PC-9 (cell line): Measurements from ENCODE around the gene RUSF1. TPM values are rescaled to one million over a fixed set of nuclear protein-coding genes. Genes with fewer than 3 reads are reported as not detected.

ENCODE experiments used
- BruUV-seq: library from RNA; stranded (reverse); fragments of 400-500 nt; replicated peaks from 2 replicates; lab custom pipeline; 2021; lab: Mats Ljungman, UMichigan
- CTCF ChIA-PET: fragments of 300-600 bp; sonication (Branson Sonifier 250); formaldehyde crosslinking; loops from one replicate; lab custom pipeline; 2022; ENCODE audit warnings: antibody characterized with exemption; lab: Charles Lee
- POLR2A ChIA-PET: fragments of 300-600 bp; sonication (Branson Sonifier 250); formaldehyde crosslinking; loops from one replicate; lab custom pipeline; 2022; ENCODE audit warnings: antibody characterized with exemption; ENCODE audit not compliant: unreplicated experiment; lab: Charles Lee
- DNase-seq, 2 experiments: peaks; one replicate each; pipeline versions ENCODE4 v3.0.0 to v3.0.0-alpha.2; 2015 to 2022; ENCODE audit warnings: mixed read lengths in 1 of 2
- H2AFZ ChIP-seq: fragments of 200-600 bp; sonication (generic); 2 replicates; pipeline ENCODE4 v1.8.1; 2017; ENCODE audit warnings: antibody characterized with exemption
- H3F3A ChIP-seq: fragments of 200-600 bp; sonication (generic); 2 replicates; pipeline ENCODE4 v1.8.1; 2017; ENCODE audit warnings: antibody characterized with exemption, mild to moderate bottlenecking, low read depth; ENCODE audit not compliant: insufficient read depth
- H3K27ac ChIP-seq: fragments of 200-600 bp; sonication (generic); 2 replicates; pipeline ENCODE4 v1.6.1; 2016; ENCODE audit warnings: mixed run types
- H3K27me3 ChIP-seq: fragments of 200-600 bp; sonication (generic); 2 replicates; pipeline ENCODE4 v1.6.1; 2016; ENCODE audit warnings: low read depth, mixed run types; ENCODE audit not compliant: insufficient read depth
- H3K36me3 ChIP-seq: fragments of 200-600 bp; sonication (generic); 2 replicates; pipeline ENCODE4 v1.6.1; 2016; ENCODE audit warnings: low read depth, mixed run types
- H3K4me1 ChIP-seq: fragments of 200-600 bp; sonication (generic); replicated peaks from 2 replicates; pipeline ENCODE4 v1.6.1; 2016; ENCODE audit warnings: mixed run types; ENCODE audit not compliant: insufficient read depth
- H3K4me2 ChIP-seq: fragments of 200-600 bp; sonication (generic); 2 replicates; pipeline ENCODE4 v1.6.1; 2017; ENCODE audit warnings: mixed run types
- H3K4me3 ChIP-seq: fragments of 200-600 bp; sonication (generic); 2 replicates; pipeline ENCODE4 v1.6.1; 2016; ENCODE audit warnings: mixed run types
- H3K79me2 ChIP-seq: fragments of 200-600 bp; sonication (generic); 2 replicates; pipeline ENCODE4 v1.6.1; 2017; ENCODE audit warnings: low read depth, mixed run types
- H3K9me2 ChIP-seq: fragments of 200-600 bp; sonication (generic); 2 replicates; pipeline ENCODE4 v1.8.1; 2017; ENCODE audit warnings: mild to moderate bottlenecking; ENCODE audit not compliant: insufficient read depth
- H3K9me3 ChIP-seq: fragments of 200-600 bp; sonication (generic); 2 replicates; pipeline ENCODE4 v1.8.1; 2016; ENCODE audit warnings: low read depth; ENCODE audit not compliant: insufficient read depth
- H4K20me1 ChIP-seq: fragments of 200-600 bp; sonication (generic); 2 replicates; pipeline ENCODE4 v1.8.1; 2017; ENCODE audit not compliant: insufficient read depth
- CTCF ChIP-seq: fragments of 200-600 bp; sonication (generic); conservative IDR thresholded peaks from 2 replicates; pipeline ENCODE4 v1.6.1; 2017; ENCODE audit warnings: mixed run types, antibody characterized with exemption, mild to moderate bottlenecking, moderate library complexity
- EZH2 ChIP-seq: fragments of 200-600 bp; sonication (generic); IDR thresholded peaks from 2 replicates; pipeline ENCODE4 v1.8.0; 2017; ENCODE audit warnings: antibody characterized with exemption, low read depth
- intact Hi-C: fragments of 100-400 bp; cut with micrococcal nuclease; formaldehyde crosslinking; loops from one replicate; pipeline ENCODE4 v1.10.0; 2022; ENCODE audit not compliant: unreplicated experiment
- total RNA-seq: library from RNA; stranded (reverse); gene quantifications from 2 replicates; pipeline ENCODE4 v1.2.3, GENCODE V29; 2021

Gene RUSF1
- total RNA-seq, 1 experiment from 2014 or later: 86.7 TPM

GRCh38 chr16:31440516-31441184, 67.5 kb downstream of the RUSF1 start:
- no peaks in the 10 kb centered on the region for H3K4me1 ChIP-seq
- ChIA-PET POLR2A (interaction anchor here (0.7 kb wide), 2 partner anchors 15 to 264 kb away, joined by 5 read pairs; no protein-coding TSS in a partner anchor), CTCF (no interaction called here)
- no peaks in the 10 kb centered on the region for H3K79me2 ChIP-seq
- H3K27ac ChIP-seq: no peak overlapping the region
- H3K4me3 ChIP-seq: no peak overlapping the region
- no peaks in the 10 kb centered on the region for H3K36me3 ChIP-seq
- intact Hi-C loops: loop anchor here (5.0 kb wide), 1 partner anchor 238 kb away; the partner anchor contains the start of gene PYCARD
- no peak overlapping the region for H2AFZ ChIP-seq
- H3K9me2 ChIP-seq: no peaks in the 10 kb centered on the region
- peaks cover 20% of the 10 kb centered on the region for H3F3A ChIP-seq
- DNase-seq: no peak
- H4K20me1 ChIP-seq: no peaks in the 10 kb centered on the region
- TF ChIP-seq CTCF (no peak), EZH2 (no peak)
- BruUV-seq: no TSS peak
- no peak overlapping the region for H3K4me2 ChIP-seq
- H3K27me3 ChIP-seq: no peaks in the 10 kb centered on the region
- H3K9me3 ChIP-seq: no peaks in the 10 kb centered on the region

DNA sequence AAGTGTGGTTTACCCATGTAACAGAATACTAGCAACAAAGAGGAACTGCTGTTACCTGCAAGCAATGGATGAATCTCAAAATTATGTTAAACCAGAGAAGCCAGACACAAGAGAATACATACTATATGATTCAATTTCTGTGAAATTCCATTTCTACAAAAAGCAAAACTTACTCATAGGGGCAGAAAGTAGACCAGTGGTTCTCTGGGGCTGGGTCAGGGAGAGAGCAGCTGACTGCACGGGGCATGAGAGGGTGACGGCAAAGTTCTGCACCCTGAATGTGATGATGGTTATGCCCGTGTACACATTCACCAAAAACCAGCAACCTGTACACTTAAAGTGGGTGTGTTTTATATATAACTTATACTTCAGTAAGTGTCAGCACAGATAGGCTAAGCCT, 68.7 kb downstream of the RUSF1 start:
- H3K4me3 ChIP-seq: no peak overlapping the region
- POLR2A ChIA-PET: no interaction called here
- no peaks in the 10 kb centered on the region for H3K9me3 ChIP-seq
- H3K79me2 ChIP-seq: no peaks in the 10 kb centered on the region
- no peaks in the 10 kb centered on the region for H3K9me2 ChIP-seq
- BruUV-seq: no TSS peak
- H3K4me1 ChIP-seq: no peaks in the 10 kb centered on the region
- CTCF ChIA-PET: interaction anchor here (0.6 kb wide), 1 partner anchor 284 kb away, joined by 13 read pairs; no protein-coding TSS in a partner anchor
- H3F3A ChIP-seq: peaks cover 12% of the 10 kb centered on the region; the same call in 1 of the 2 replicates
- H3K27ac ChIP-seq: no peak overlapping the region
- no peak overlapping the region for H3K4me2 ChIP-seq
- no peaks in the 10 kb centered on the region for H3K36me3 ChIP-seq
- H3K27me3 ChIP-seq: no peaks in the 10 kb centered on the region
- no peak overlapping the region for H2AFZ ChIP-seq
- TF ChIP-seq EZH2: no peak
- TF ChIP-seq CTCF: no peak
- intact Hi-C loops: no loop called here
- no peaks in the 10 kb centered on the region for H4K20me1 ChIP-seq
- DNase-seq: no peak

Other genes with a start within 250 kb of the RUSF1 start
- gene ITGAM, start 248.4 kb downstream of the RUSF1 start, total RNA-seq: 0.90 and 1.3 TPM in 2 replicates
- 1.1 and 1.2 TPM in 2 replicates for gene ITGAX, start 153.2 kb downstream of the RUSF1 start, total RNA-seq
- gene ITGAD, start 115.1 kb downstream of the RUSF1 start, total RNA-seq: not detected in 2 replicates
- not detected in 2 replicates for gene COX6A2, start 80.0 kb downstream of the RUSF1 start, total RNA-seq
- 0.85 and 0.88 TPM in 2 replicates for gene ZNF843, start 65.6 kb downstream of the RUSF1 start, total RNA-seq
- gene ARMC5, start 48.9 kb downstream of the RUSF1 start, total RNA-seq: 18.6 and 21.4 TPM in 2 replicates
- gene TGFB1I1, start 36.2 kb downstream of the RUSF1 start, total RNA-seq: 9.0 and 15.3 TPM in 2 replicates
- 0.13 and 0.60 TPM in 2 replicates for gene SLC5A2, start 25.3 kb downstream of the RUSF1 start, total RNA-seq
- not detected in 2 replicates for gene AHSP, start 19.5 kb upstream of the RUSF1 start, total RNA-seq